Stimulated activated CD8-positive, alpha-beta memory T cell treated with anti-CD3 and anti-CD28 coated beads, Interleukin-7, amount 100 ng/mL, for 4 hours (primary cell): Measurements from ENCODE around the gene DTNB.
A peak's percentile ranks its signal among the peaks of the same experiment; 100 is the strongest.
"Not testable (repeated sequence)": the region's sequence is repeated elsewhere in the genome, so short reads cannot be mapped to it uniquely, and the experiment has no call there.

Experiments used
- DNase-seq, 2 donors: peaks; one replicate each; pipeline ENCODE4 v3.0.0-alpha.2; 2020; ENCODE audit warnings: low read depth in 2 of 2

The DTNB gene

DNA sequence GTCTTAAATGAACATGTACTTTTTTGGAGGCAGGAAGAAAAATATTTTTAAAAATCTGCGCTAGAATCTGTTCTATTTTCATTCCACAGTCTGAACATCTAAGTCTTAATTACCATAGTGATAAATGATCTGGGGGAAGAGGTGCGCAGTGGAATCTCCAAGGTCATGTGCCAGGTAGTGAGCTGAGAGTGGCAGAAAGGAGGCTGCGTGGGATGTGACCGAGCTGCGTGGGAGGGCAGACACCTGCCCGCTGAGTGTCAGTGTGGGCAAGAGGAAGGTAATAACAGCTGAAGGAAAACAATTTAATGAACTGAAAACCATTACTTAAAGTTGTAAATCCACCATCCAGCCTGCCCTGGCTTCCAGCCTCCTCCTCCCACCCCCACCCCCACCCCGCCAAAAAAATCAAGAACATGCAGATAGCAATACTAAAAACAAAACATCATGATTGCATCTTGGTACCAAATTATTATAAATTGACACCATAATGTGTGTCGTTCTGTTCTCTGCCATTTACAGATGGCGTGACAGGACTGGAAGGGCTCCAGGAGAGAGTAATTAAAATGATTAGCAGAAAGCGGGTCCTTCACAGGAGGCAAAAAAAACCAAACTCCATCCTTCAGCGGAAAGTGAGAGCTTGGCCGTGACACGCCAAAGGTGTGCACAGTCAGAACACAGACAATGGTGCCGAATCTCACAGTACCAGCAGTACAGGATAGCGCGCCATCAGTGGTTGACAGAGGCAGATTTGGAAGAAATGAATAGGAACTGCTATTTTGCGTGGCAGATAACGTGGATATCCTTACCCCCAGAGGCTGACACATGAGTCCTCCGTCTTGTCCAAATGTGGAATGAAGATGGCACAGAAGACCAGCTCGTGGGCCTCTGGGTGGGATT, 11.4 kb upstream of the DTNB start:
- DNase-seq = no peak

GRCh38 chr2:25682082-25682481, 8.7 kb upstream of the DTNB start:
- no peak for DNase-seq

GRCh38 chr2:25677877-25678276, 4.5 kb upstream of the DTNB start:
- no peak for DNase-seq

DNA sequence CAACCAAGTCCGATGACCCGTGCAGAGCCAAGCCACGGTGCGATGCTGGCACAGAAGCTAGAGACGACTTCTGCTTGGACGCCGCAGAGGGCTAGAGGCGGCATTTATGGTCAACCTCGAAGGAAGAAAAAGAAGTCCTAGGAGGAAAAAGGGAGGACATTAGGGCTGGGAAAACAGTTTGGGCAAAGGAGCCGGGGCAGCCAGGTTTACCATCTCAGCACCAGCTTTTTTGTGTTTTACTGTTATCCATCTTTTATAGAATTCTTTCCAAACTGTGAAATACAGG, 643 bp upstream of the DTNB start:
- DNase-seq = no peak

DNA sequence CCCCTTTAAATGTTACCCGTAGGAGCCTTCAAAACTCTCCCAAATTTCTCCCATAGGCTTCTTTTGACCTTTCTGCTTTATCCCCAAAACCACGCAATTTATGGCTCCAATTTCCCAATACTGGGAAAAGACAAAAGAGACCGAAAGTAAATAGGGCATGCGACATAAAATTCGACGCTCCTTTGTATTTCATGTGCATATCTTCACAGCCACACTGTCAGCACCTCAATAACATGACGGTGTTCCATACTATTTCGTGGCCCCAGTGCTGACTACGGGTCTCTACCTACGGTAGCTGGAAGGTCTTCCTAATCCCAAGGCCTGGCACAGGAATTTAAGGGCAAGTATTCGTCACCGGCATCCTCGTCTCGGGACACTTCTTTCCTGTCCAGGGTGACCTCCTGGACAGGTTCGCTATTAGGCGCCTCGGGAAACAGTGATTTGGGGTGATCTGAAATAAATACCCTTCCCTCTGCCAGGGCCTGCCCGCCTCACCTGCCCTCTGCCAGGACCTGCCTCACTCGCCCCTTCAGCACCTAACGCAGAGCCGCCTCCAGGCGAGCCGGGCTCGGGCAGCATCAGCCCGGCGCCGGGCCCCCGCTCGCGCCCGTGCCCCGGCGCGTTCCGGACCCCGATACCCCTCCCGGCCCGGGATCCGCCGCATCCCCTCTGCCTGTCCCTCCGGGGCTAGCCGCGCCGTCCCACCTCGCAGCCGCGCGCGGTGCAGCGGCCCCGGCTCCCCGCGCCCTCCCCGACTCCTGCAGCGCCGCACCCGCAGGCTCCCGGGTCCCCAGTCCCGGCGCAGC, 680 bp downstream of the DTNB start:
- peak; percentile 42 to 61 for DNase-seq

- no peak for DNase-seq
Observed at GRCh38 chr2:25671622-25672021, 1.8 kb downstream of the DTNB start.

DNA sequence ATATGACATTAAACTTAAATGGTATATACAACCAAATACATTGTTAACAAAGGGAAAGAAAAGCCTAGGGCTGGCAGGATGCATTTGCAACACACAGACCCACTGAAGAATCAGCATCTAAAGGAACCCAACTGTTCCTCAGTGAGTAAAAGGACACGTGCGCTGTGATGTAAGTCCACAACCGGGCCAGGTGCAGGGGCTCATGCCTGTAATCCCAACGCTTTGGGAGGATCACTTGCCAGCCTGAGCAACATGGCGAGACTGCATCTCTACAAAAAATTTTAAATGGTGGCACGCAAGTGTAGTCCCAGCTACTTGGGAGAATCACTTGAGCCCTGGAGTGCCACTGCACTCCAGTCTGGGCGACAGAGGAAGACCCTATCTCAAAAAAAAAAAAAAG, 3.9 kb downstream of the DTNB start:
- no peak for DNase-seq

DNA sequence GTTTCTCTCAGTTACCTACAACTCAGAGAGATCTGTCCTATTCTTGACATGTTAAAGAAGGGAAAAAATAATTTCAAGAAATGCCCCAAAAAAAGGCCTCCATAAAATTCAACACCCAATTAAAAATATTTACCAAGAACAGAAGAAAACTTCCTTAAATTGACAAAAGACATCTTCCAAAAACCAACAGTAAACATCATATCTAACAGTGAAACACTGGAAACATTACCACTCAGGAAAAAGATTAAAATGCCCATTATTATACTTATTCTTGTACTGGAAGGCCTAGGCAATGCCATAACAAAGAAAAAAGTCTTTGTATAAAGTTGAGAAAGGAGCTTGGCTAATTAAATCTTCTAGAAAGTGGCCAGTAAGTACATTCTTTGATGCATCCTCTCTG, 7.2 kb downstream of the DTNB start:
- no peak for DNase-seq

DNA sequence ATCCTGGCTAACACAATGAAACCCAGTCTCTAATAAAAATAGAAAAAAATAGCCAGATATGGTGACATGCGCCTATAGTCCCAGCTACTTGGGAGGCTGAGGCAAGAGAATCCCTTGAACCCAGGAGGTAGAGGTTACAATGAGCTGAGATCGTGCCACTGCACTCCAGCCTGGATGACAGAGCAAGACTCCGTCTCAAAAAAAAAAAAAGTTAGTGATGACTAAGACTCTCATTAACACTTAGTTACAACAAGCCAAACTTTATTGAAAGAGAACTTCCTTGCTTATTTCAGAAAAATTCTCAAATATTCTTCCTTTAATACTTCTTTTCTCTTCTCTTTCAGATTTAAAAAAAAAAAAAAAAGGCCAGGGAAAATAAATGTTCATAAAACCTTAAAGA, 7.9 kb downstream of the DTNB start:
- not testable (repeated sequence) for DNase-seq

DNA sequence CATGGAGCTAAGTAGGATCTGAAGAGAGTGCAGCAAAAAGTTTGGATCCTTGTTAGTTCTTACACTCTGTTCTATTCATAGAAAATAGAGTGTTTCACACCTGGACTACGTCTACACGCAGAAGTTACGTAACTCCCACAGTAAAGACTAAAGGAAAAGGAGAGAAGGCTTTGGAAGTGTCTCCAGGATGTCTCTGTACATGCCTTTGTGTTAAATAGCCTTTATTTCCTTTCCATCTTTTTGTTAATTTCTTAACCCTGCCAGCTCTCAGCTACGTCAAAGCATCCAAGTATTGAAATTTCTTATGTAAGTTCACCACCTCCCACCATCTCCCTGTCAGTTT, 8.4 kb downstream of the DTNB start:
- no peak for DNase-seq

GRCh38 chr2:25664183-25664964, 9.0 kb downstream of the DTNB start:
- no peak for DNase-seq

DNA sequence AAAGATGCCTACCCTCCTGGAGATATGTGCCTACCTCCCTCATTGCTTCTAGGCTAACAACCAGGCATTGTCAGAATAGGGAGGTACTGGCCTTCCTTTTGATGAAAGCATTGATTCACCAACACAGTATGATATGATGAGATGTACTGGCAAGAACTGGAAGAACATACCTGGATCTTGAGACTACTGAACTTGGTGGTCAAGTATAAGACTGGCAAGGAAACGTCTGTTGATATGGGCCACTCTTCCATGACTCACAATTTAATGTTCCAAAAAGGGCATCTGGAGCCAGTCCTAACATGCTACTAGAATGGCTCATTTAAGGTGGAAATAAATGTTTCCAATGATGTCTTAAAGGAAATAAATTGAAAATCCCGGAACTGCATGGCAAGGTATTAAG, 18.1 kb downstream of the DTNB start:
- no peak for DNase-seq

GRCh38 chr2:25654801-25655200, 18.6 kb downstream of the DTNB start:
- no peak for DNase-seq

GRCh38 chr2:25651782-25652455, 21.5 kb downstream of the DTNB start:
- DNase-seq = no peak

- DNase-seq = no peak
Observed at GRCh38 chr2:25651066-25651465, 22.3 kb downstream of the DTNB start.

DNA sequence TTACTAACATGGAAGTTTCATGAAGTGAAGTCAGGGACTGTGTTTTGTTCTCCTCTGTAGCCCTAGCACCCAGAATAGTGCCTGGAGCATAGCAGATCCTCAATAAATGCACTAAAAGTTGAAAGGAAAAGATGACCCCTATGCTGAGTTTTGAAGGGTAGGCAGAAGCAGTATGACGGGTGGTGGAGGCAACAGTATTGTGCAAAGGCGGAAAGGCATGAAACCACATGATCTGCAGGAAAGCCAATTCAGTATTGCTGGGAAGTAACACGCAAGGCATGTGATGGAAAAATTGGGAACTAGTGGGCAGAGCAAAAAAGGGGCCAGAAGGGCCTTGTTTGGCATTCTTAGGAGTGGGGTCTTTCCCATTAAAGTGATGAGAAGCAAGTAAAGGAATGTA, 23.1 kb downstream of the DTNB start:
- DNase-seq = no peak

- no peak for DNase-seq
Observed at GRCh38 chr2:25649786-25650185, 23.6 kb downstream of the DTNB start.

DNA sequence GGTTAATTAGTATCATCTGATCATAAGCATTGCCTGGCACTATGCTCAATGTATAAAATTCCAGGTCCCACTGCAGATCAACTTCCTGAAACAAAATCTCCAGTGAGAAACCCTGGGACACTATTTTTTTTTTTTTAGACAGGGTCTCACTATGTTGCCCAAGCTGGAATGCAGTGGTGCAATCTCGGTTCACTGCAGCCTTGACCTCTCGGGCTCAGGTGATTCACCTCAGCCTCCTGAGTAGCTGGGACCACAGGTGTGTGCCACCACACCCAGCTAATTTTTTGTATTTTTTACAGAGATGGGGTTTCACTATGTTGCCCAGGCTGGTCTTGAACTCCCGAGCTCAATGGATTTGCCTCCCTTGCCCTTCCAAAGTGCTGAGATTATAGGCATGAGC, 31.1 kb downstream of the DTNB start:
- no peak for DNase-seq

DNA sequence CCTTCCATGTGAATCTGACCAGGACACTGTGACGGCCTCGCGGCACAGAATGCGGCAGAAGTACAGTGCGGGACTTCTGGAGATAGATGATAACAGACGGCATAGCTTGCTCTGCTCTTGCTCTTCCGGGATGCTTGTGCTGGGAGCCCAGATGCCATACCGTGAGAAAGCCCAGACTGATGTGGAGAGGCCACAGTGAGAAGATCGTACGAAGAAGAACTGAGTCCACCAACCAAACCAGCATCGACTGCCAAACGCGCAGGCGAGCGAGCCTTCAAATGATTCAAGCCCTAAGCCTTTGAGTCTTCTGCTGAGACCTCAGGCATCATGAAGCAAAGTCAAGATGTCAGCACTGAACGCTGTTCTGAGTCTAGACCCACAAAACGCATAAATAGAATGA, 33.7 kb downstream of the DTNB start:
- no peak for DNase-seq

DNA sequence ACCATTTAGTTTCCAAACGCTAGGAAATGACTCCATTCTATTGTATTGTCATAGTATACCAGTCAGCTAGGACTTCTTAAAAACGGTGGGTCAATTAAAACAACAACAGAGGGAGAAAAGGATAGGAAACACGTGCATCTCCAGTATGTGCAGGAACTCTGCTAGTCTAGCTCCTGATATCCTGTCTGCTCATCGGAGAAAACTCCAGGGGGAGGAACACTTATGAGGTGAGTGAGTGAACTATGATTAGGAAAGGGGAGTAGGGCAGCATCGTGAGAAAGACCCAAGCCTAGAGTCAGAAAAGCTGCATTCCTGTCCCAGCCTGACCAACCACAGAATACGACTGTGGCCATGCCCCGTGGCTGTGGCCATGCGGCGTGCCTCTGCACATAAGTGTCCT, 34.2 kb downstream of the DTNB start:
- no peak for DNase-seq

DNA sequence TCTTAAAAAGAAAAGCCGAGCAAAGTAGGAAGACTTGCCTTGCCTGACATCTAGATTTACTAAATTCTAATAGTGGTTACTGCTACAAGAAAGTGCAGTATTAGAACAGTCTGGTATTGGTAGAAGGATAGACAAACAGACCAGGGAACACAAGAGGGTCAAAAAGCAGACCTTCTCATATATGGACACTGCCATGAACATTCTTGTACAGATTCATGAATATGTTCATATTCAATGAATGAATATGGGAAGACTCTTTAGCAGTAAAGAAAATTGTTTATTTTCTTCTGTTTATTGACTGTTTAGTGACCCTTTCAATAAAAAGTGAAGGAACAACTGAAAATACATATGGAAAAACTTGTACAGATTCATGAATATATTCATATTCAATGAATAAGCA, 37.6 kb downstream of the DTNB start:
- DNase-seq = no peak

DNA sequence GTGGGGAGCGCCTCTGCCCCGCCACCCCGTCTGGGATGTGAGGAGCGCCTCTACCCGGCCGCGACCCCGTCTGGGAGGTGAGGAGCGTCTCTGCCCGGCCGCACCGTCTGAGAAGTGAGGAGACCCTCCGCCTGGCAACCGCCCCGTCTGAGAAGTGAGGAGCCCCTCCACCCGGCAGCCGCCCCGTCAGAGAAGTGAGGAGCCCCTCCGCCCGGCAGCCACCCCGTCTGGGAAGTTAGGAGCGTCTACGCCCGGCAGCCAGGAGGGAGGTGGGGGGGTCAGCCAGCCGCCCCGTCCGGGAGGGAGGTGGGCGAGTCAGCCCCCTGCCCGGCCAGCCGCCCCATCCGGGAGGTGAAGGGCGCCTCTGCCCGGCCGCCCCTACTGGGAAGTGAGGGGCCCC, 39.6 kb downstream of the DTNB start:
- DNase-seq = not testable (repeated sequence)
